Peyer's patch (tissue), 4 donors: Measurements from ENCODE around the gene SUZ12.
"Not testable (repeated sequence)": the region's sequence is repeated elsewhere in the genome, so short reads cannot be mapped to it uniquely, and the experiment has no call there.

Experiments
- CTCF ChIP-seq, 6 experiments: fragments of 450-650 bp in 4 of 6; fragments of 200-600 bp in 2 of 6; sonication (generic) in 1 of 6; IDR thresholded peaks; one replicate each; pipeline ENCODE4 v1.5.1; 2017 to 2019; ENCODE audit warnings: antibody characterized with exemption in 6 of 6, mild to moderate bottlenecking in 3 of 6, moderate library complexity in 1 of 6
- POLR2A ChIP-seq, 2 donors: fragments of 450-650 bp; IDR thresholded peaks; one replicate each; pipeline ENCODE4 v1.5.1; 2017; ENCODE audit warnings: antibody characterized with exemption in 2 of 2, mild to moderate bottlenecking in 2 of 2, moderate library complexity in 2 of 2

GRCh38 chr17:32041306-32041875 is 104.6 kb downstream of the SUZ12 start:
- TF ChIP-seq CTCF, POLR2A (IDR thresholded peaks at IDR 0.05): not testable (repeated sequence)
